CD4-positive, alpha-beta T cell (primary cell): Measurements from ENCODE around the gene PGBD5. TPM values are rescaled to one million over a fixed set of nuclear protein-coding genes. Genes with fewer than 3 reads are reported as not detected.

ENCODE experiments used
- ATAC-seq: fragments of 200-7000 bp; cut with Tn5 transposase; one replicate; pipeline ENCODE4 v1.10.0; 2022; ENCODE audit warnings: mild to moderate bottlenecking; ENCODE audit not compliant: poor library complexity
- CTCF ChIA-PET: fragments of 350-600 bp; sonication (Branson Sonifier 250); formaldehyde crosslinking; loops from one replicate; lab custom pipeline; 2021; ENCODE audit warnings: antibody characterized with exemption, inconsistent platforms; lab: Charles Lee
- POLR2A ChIA-PET: fragments of 350-600 bp; sonication (Branson Sonifier 250); formaldehyde crosslinking; loops from one replicate; lab custom pipeline; 2021; ENCODE audit warnings: antibody characterized with exemption, inconsistent platforms; lab: Charles Lee
- DNase-seq, 14 experiments: peaks; one replicate each; pipeline ENCODE4 v3.0.0-alpha.2; 2013 to 2020; ENCODE audit warnings: mixed read lengths in 2 of 14
- H3K27ac ChIP-seq, 2 donors: one replicate each; pipeline versions ENCODE4 v1.5.1 to v1.7.0; 2013; ENCODE audit warnings: low read length in 2 of 2, low read depth in 1 of 2, mild to moderate bottlenecking in 1 of 2
- H3K27me3 ChIP-seq, 2 experiments: 1 replicate in 1 of 2; 2 replicates in 1 of 2; pipeline versions ENCODE4 v1.6.1 to v1.7.0; 2013; ENCODE audit warnings: low read length in 2 of 2, control low read depth in 1 of 2, mild to moderate bottlenecking in 1 of 2, moderate library complexity in 1 of 2; ENCODE audit not compliant: insufficient read depth in 2 of 2, control insufficient read depth in 1 of 2
- H3K36me3 ChIP-seq: one replicate; pipeline ENCODE4 v1.6.1; 2013; ENCODE audit warnings: low read length, control low read depth; ENCODE audit not compliant: insufficient read depth
- H3K4me1 ChIP-seq: one replicate; pipeline ENCODE4 v1.6.1; 2013; ENCODE audit warnings: low read length, control low read depth; ENCODE audit not compliant: insufficient read depth
- H3K4me3 ChIP-seq: one replicate; pipeline ENCODE4 v1.5.1; 2013; ENCODE audit warnings: mild to moderate bottlenecking, low read length, moderate library complexity
- H3K9me3 ChIP-seq, 2 experiments: 1 replicate in 1 of 2; 2 replicates in 1 of 2; pipeline versions ENCODE4 v1.6.1 to v1.7.0; 2013; ENCODE audit warnings: low read length in 2 of 2, mild to moderate bottlenecking in 2 of 2, control low read depth in 1 of 2, moderate library complexity in 1 of 2; ENCODE audit not compliant: control insufficient read depth in 1 of 2, insufficient read depth in 1 of 2
- H3K27ac Mint-ChIP-seq: one replicate; pipeline ENCODE4 v1.8.0; 2020; ENCODE audit warnings: mixed read lengths
- H3K27me3 Mint-ChIP-seq: one replicate; pipeline ENCODE4 v1.8.0; 2021; ENCODE audit warnings: mixed read lengths
- H3K36me3 Mint-ChIP-seq: one replicate; pipeline ENCODE4 v1.8.0; 2021; ENCODE audit warnings: low read depth, mixed read lengths
- H3K4me1 Mint-ChIP-seq: one replicate; pipeline ENCODE4 v1.8.0; 2021; ENCODE audit warnings: low read depth, mixed read lengths
- H3K4me3 Mint-ChIP-seq: one replicate; pipeline ENCODE4 v1.8.0; 2020; ENCODE audit warnings: mild to moderate bottlenecking, mixed read lengths
- H3K9me3 Mint-ChIP-seq: one replicate; pipeline ENCODE4 v1.8.0; 2020; ENCODE audit warnings: mixed read lengths
- CTCF ChIP-seq: fragments of 200-600 bp; IDR thresholded peaks from one replicate; pipeline ENCODE4 v1.8.0; 2022; ENCODE audit warnings: antibody characterized with exemption, mild to moderate bottlenecking
- intact Hi-C, 2 experiments: fragments of 100-400 bp; cut with DNase I in 1 of 2; cut with micrococcal nuclease in 1 of 2; formaldehyde crosslinking; loops; one replicate each; pipeline versions ENCODE4 v1.15.1 to v1.9.0; 2023 to 2025; cut with DNase I, micrococcal nuclease
- total RNA-seq, 174 experiments: library from RNA in 2 of 174; stranded (reverse) in 2 of 174; gene quantifications; one replicate each; pipeline ENCODE4 v1.2.3 and lab custom pipeline; 2021 to 2026

Gene PGBD5
- total RNA-seq, 2 experiments from 2014 or later: not detected

- Mint-ChIP-seq H3K9me3 (no peaks in the 10 kb centered on the region), H3K27me3 (no peaks in the 10 kb centered on the region), H3K4me1 (peaks cover 31% of the 10 kb centered on the region), H3K4me3 (peak overlapping the region; percentile 22), H3K27ac (peak overlapping the region; percentile 6), H3K36me3 (peaks cover 43% of the 10 kb centered on the region)
- peaks cover 15% of the 10 kb centered on the region for H3K36me3 ChIP-seq
- ATAC-seq (peak; percentile 21), DNase-seq (peak in 4 of 14 experiments; percentile 8 to 28 (median 13))
- H3K4me3 ChIP-seq: no peak overlapping the region
- intact Hi-C loops: no loop called here
- H3K27ac ChIP-seq: no peak overlapping the region
- POLR2A ChIA-PET: no interaction called here
- no peak for TF ChIP-seq CTCF
- no peaks in the 10 kb centered on the region for H3K9me3 ChIP-seq
- H3K27me3 ChIP-seq: no peaks in the 10 kb centered on the region
- H3K4me1 ChIP-seq: peaks cover 13% of the 10 kb centered on the region
- CTCF ChIA-PET: interaction anchor here (1.0 kb wide), 1 partner anchor 9 kb away, joined by 3 read pairs; no protein-coding TSS in a partner anchor
Observed at GRCh38 chr1:230270559-230271281, 155.4 kb downstream of the PGBD5 start.

GRCh38 chr1:230270185-230270558, 156.0 kb downstream of the PGBD5 start:
- H3K27me3 Mint-ChIP-seq: no peaks in the 10 kb centered on the region
- peak overlapping the region; percentile 6 for H3K27ac Mint-ChIP-seq
- DNase-seq (no peak), ATAC-seq (no peak)
- H3K4me1 ChIP-seq: peaks cover 13% of the 10 kb centered on the region
- ChIA-PET CTCF (interaction anchor here (1.0 kb wide), 1 partner anchor 9 kb away, joined by 3 read pairs; no protein-coding TSS in a partner anchor), POLR2A (no interaction called here)
- peaks cover 31% of the 10 kb centered on the region for H3K4me1 Mint-ChIP-seq
- no peaks in the 10 kb centered on the region for H3K27me3 ChIP-seq
- no peaks in the 10 kb centered on the region for H3K9me3 ChIP-seq
- H3K4me3 Mint-ChIP-seq: peak overlapping the region; percentile 22
- H3K36me3 ChIP-seq: peaks cover 16% of the 10 kb centered on the region
- intact Hi-C loops: no loop called here
- peaks cover 46% of the 10 kb centered on the region for H3K36me3 Mint-ChIP-seq
- H3K4me3 ChIP-seq: no peak overlapping the region
- no peak for TF ChIP-seq CTCF
- H3K9me3 Mint-ChIP-seq: no peaks in the 10 kb centered on the region
- no peak overlapping the region for H3K27ac ChIP-seq

GRCh38 chr1:230268371-230269170, 157.6 kb downstream of the PGBD5 start:
- H3K27ac Mint-ChIP-seq: no peak overlapping the region
- Histone ChIP-seq H3K9me3 (no peaks in the 10 kb centered on the region), H3K27me3 (no peaks in the 10 kb centered on the region), H3K36me3 (peaks cover 23% of the 10 kb centered on the region), H3K4me1 (peaks cover 13% of the 10 kb centered on the region), H3K27ac (no peak overlapping the region), H3K4me3 (no peak overlapping the region)
- CTCF ChIA-PET: no interaction called here
- ATAC-seq (no peak), DNase-seq (peak in 1 of 14 experiments; percentile 21)
- no peaks in the 10 kb centered on the region for H3K27me3 Mint-ChIP-seq
- no peak for TF ChIP-seq CTCF
- no peaks in the 10 kb centered on the region for H3K9me3 Mint-ChIP-seq
- H3K4me3 Mint-ChIP-seq: no peak overlapping the region
- intact Hi-C loops: no loop called here
- peaks cover 23% of the 10 kb centered on the region for H3K4me1 Mint-ChIP-seq
- POLR2A ChIA-PET: no interaction called here
- H3K36me3 Mint-ChIP-seq: peaks cover 52% of the 10 kb centered on the region
